ENCODE results near the gene ARHGAP1.

DNA sequence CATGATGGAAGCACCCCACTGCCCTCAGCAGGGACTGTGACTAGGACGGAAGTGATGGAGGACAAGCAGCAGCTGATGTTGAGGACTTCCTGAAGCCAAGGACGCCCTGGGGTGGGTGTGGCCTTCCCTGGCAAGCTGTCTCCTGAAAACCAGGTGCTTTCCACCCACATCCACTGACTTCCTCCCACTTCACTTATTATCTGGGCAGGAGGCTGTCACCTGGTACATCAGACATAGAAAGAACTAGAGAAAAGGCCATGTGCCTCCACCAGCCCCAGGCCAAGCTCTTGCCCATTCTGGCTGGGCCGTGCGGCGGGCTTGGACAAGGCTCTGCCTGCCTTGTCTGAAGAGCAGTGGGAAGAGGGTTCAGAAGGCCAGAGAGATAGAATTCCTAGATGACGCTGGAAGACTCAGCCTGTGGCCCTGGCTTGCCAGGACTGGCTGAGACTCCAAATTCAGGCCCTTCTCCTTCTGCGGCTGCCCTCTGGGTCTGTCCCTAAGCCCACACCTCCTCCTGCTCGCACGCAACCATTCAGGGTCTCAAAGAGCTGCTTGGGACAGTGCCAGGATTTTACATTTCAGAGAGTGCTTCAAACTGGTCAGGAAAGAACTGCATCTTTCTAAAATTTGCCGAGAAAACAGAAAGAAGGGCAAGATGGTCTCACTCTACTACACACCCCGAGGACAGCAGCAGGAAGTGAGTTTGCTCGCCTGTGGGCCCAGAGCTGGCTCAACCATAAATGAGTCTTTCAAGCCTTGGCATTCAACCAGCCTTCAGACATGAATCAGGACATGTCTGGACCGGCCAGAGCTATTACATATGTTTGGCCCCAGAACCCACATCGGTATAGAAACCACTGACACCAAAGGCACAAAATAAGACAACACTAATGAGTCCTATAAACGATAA lies 13.3 kb downstream of the ARHGAP1 start:
- TF ChIP-seq, protein P1, sequence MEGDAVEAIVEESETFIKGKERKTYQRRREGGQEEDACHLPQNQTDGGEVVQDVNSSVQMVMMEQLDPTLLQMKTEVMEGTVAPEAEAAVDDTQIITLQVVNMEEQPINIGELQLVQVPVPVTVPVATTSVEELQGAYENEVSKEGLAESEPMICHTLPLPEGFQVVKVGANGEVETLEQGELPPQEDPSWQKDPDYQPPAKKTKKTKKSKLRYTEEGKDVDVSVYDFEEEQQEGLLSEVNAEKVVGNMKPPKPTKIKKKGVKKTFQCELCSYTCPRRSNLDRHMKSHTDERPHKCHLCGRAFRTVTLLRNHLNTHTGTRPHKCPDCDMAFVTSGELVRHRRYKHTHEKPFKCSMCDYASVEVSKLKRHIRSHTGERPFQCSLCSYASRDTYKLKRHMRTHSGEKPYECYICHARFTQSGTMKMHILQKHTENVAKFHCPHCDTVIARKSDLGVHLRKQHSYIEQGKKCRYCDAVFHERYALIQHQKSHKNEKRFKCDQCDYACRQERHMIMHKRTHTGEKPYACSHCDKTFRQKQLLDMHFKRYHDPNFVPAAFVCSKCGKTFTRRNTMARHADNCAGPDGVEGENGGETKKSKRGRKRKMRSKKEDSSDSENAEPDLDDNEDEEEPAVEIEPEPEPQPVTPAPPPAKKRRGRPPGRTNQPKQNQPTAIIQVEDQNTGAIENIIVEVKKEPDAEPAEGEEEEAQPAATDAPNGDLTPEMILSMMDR (IDR thresholded peaks at IDR 0.05), result no peak
- TF ChIP-seq POLR2A (IDR thresholded peaks at IDR 0.05; ENCODE audit: low read depth) (no peak), POLR2AphosphoS5 (IDR thresholded peaks at IDR 0.05) (no peak)
